Esophagus squamous epithelium (tissue), 4 donors: Measurements from ENCODE around the gene METTL16.

ENCODE experiments used
- POLR2A ChIP-seq, 4 donors: fragments of 450-650 bp; IDR thresholded peaks; one replicate each; pipeline ENCODE4 v1.6.1; 2017; ENCODE audit warnings: antibody characterized with exemption in 4 of 4, mild to moderate bottlenecking in 4 of 4, moderate library complexity in 3 of 4
- TF ChIP-seq, protein P1 (sequence below), 6 experiments: fragments of 450-650 bp in 4 of 6; fragments of 200-600 bp in 2 of 6; sonication (generic) in 2 of 6; IDR thresholded peaks; one replicate each; pipeline ENCODE4 v1.5.1; 2016 to 2019; ENCODE audit warnings: antibody characterized with exemption in 6 of 6, mild to moderate bottlenecking in 4 of 6, moderate library complexity in 4 of 6

DNA sequence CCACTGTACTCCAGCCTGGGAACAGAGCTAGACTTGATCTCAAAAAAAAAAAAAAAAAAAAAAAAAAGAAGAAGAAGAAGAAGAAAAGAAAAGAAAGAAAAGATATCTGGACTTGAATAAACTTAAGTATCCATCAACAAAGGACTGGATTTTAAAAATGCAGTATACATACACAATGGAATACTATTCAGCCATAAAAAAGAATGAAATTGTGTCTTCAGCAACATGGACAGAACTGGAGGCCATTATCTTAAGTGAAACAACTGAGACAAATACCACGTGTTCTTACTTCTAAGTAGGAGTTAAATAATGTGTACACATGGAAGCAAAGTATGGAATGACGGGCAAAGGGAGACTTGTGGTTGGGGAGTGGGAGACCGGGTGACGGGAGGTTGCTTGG is 70.8 kb downstream of the METTL16 start:
- TF ChIP-seq, protein P1, sequence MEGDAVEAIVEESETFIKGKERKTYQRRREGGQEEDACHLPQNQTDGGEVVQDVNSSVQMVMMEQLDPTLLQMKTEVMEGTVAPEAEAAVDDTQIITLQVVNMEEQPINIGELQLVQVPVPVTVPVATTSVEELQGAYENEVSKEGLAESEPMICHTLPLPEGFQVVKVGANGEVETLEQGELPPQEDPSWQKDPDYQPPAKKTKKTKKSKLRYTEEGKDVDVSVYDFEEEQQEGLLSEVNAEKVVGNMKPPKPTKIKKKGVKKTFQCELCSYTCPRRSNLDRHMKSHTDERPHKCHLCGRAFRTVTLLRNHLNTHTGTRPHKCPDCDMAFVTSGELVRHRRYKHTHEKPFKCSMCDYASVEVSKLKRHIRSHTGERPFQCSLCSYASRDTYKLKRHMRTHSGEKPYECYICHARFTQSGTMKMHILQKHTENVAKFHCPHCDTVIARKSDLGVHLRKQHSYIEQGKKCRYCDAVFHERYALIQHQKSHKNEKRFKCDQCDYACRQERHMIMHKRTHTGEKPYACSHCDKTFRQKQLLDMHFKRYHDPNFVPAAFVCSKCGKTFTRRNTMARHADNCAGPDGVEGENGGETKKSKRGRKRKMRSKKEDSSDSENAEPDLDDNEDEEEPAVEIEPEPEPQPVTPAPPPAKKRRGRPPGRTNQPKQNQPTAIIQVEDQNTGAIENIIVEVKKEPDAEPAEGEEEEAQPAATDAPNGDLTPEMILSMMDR (IDR thresholded peaks at IDR 0.05) = no peak
- no peak for TF ChIP-seq POLR2A (IDR thresholded peaks at IDR 0.05)
